Stimulated activated naive CD8-positive, alpha-beta T cell treated with anti-CD3 and anti-CD28 coated beads, Interleukin-15, amount 100 ng/mL, for 72 hours (primary cell): ENCODE measurements around the gene CLDN4.
A peak's percentile ranks its signal among the peaks of the same experiment; 100 is the strongest.
"Not testable (repeated sequence)": the region's sequence is repeated elsewhere in the genome, so short reads cannot be mapped to it uniquely, and the experiment has no call there.

Experiments used
- ATAC-seq: fragments of 150-1000 bp; cut with Tn5 transposase; 2 replicates; pipeline ENCODE4 v1.10.0; 2021; ENCODE audit warnings: mild to moderate bottlenecking, moderate library complexity
- DNase-seq, 2 donors: peaks; one replicate each; pipeline ENCODE4 v3.0.0; 2021 to 2022
- H3K27ac Mint-ChIP-seq, 2 donors: one replicate each; pipeline ENCODE4 v1.8.0; 2022; ENCODE audit warnings: mild to moderate bottlenecking in 2 of 2, mixed read lengths in 2 of 2, moderate library complexity in 2 of 2
- H3K27me3 Mint-ChIP-seq: one replicate; pipeline ENCODE4 v1.8.0; 2022; ENCODE audit warnings: mixed read lengths
- H3K4me1 Mint-ChIP-seq: one replicate; pipeline ENCODE4 v1.8.0; 2022; ENCODE audit warnings: mild to moderate bottlenecking, mixed read lengths
- H3K4me3 Mint-ChIP-seq, 2 donors: one replicate each; pipeline ENCODE4 v1.8.0; 2022; ENCODE audit warnings: mild to moderate bottlenecking in 2 of 2, mixed read lengths in 2 of 2, moderate library complexity in 1 of 2
- H3K9me3 Mint-ChIP-seq, 2 donors: one replicate each; pipeline ENCODE4 v1.8.0; 2022; ENCODE audit warnings: mixed read lengths in 2 of 2

Gene CLDN4

DNA sequence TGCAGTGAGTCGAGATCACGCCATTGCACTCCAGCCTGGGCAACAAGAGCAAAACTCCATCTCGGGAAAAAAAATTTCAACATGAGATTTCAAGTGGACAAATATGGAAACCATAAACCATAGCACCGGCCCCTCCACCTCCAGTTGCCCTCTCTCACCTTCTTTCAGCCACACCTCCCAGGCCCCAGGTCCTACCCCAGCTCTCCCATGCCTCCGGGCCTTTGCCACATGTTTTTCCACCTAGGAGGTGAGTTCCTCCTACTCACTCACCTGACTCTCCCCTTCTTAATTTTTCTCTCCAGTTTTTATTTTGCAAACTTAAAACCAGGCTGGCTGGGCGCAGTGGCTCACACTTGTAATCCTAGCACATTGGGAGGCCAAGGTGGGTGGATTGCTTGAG is 13.7 kb upstream of the CLDN4 start:
- Mint-ChIP-seq H3K27me3 (no peaks in the 10 kb centered on the region), H3K4me1 (no peaks in the 10 kb centered on the region), H3K4me3 (no peak overlapping the region), H3K9me3 (no peaks in the 10 kb centered on the region), H3K27ac (no peak overlapping the region)
- DNase-seq (no peak), ATAC-seq (no peak)

DNA sequence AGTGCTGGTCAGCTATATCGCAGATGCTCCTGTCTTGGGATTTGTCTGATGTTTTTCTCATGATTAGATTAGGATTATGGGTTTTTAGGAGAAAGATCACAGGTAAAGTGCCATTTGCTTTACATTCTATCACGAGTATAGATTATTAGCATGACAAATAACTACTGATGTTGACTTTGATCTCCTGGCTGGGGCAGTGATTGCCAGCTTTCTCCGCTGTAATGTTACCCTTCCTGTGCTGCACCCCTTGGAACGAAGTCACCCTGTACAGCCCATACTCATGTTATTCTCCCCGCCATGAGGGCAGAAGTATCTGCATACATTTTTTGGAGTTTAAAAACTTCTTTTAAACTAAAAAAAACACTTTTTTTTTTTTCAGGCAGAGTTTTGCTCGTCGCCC is 10.8 kb upstream of the CLDN4 start:
- Mint-ChIP-seq H3K4me1 (no peaks in the 10 kb centered on the region), H3K9me3 (no peaks in the 10 kb centered on the region), H3K4me3 (no peak overlapping the region), H3K27ac (no peak overlapping the region), H3K27me3 (no peaks in the 10 kb centered on the region)
- DNase-seq (no peak), ATAC-seq (no peak)

DNA sequence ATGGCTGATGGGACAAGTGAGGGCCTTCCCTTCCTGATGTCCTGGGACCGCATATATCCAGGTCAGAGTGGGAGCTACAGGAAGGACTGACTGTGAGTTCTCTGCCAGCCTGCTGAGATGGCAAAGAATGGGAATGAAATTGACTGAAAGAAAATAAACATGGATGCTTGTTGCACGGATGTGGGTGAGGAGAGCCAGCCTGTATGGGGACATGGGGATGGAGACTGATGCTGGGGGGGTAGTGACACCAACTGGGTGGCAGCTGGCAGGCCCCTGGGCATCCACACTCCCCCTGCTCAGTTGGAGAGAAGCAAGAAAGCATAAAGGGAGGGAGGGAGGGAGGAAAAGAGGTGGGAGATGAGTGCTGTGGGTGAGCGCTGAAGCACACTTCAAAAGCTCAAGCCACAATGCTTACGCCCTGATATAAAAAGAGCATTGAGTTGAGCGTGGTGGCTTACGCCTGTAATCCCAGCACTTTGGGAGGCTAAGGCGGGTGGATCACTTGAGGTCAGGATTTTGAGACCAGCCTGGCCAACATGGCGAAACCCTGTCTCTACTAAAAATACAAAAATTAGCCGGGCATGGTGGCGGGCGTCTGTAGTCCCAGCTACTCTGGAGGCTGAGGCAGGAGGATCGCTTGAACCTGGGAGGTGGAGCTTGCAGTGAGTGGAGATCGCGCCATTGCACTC is 9.1 kb upstream of the CLDN4 start:
- H3K27me3 Mint-ChIP-seq, H3K27ac Mint-ChIP-seq, H3K9me3 Mint-ChIP-seq, H3K4me3 Mint-ChIP-seq, H3K4me1 Mint-ChIP-seq, ATAC-seq, DNase-seq: not testable (repeated sequence)

DNA sequence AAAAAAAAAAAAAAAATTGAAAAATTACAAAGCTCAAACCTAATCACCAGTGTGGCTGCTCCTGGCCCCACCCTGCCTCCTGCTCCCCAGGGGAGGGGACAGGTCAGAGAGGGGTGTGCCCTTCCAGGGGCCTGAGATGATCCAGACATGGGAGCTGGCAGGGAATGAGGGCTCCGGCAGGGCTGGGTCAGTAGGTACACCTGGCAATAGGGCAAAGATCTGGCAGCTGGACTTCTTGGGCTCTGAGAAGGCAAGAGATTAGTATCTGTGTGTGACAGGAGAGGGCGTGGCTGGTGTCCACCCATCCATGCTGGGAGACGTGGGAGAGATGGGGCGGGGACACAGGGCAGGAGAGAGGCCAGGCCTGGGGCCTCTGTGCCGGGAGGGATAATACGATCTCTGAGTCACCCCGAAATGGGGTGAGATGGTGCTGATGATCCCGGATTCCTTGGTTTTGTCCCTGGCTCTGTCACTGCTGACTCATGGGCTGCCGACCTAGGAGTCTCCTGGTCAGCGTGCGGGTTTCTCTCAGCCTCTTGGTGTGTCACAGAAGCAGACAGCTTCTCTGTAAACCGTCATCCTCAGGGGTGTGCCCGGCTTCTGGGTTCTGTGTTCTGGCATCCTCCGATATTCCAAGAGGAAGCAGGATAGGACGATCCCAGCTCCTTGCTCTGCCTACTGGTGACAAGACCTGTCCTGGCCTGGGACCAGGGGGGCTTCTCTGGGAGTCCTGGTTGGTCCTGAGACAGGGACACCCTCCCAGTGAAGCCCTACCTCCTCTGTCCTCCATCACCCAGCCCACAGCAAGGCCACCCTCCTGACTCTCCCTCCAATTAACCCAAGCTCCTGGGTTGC is 8.2 kb upstream of the CLDN4 start:
- H3K27me3 Mint-ChIP-seq = peaks cover 18% of the 10 kb centered on the region
- H3K4me1 Mint-ChIP-seq = peaks cover 11% of the 10 kb centered on the region
- no peak overlapping the region for H3K4me3 Mint-ChIP-seq
- ATAC-seq (no peak), DNase-seq (no peak)
- H3K27ac Mint-ChIP-seq = no peak overlapping the region
- H3K9me3 Mint-ChIP-seq = no peaks in the 10 kb centered on the region

DNA sequence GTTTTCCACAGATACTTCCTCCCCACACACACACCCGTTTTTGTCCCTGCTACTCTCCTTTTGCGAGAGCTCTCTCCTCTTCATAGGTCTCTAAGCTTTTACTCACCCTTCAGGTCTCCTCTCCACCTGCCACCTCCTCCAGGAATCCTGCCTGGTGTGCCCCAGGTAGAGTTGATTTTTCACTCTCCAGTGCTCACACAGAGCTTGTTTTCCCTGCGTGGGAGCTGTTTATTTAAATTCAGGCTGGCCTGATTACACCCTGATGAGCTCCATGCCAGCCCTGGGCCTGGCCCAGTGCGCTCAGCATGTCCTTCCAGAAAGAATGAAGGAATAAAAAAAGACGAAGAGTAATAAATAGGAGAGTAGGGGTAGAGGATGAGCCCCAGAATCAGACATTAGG is 7.5 kb upstream of the CLDN4 start:
- ATAC-seq = no peak
- Mint-ChIP-seq H3K4me3 (no peak overlapping the region), H3K4me1 (peaks cover 18% of the 10 kb centered on the region), H3K27ac (no peak overlapping the region), H3K27me3 (peaks cover 23% of the 10 kb centered on the region), H3K9me3 (no peaks in the 10 kb centered on the region)
- DNase-seq = no peak

DNA sequence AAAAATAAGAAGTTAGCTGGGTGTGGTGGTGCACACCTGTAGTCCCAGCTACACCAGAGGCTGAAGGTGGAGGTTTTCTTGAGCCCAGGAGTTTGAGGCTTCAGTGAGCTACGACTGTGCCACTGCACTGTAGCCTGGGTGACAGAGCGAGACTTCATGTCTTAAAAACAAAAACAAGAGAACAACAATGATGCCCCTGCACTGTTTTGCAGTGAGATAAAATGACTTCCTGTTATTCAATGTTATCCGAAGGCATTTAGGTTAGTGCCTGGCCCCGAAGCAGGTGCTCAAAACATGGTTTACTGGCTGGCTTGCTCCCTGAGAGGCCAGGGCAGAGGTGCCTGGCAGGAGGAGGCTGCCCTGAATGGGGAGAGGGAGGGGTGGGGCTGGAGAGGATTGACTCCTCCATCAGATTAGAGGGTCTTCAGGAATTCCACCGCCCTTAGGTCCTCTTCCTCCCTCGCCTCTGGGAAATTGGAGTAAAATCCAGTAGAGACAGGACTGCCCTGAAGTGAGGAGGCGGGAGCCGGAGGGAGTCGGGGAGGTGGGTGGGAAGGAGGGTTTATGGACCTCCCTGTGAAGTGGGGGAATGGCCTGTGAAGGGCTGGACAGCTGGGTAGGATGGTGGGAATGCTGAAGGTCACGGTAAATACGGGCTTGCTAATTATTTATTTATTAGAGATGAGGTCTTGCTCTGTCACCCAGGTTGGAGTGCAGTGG is 6.8 kb upstream of the CLDN4 start:
- H3K27me3 Mint-ChIP-seq = peaks cover 28% of the 10 kb centered on the region

DNA sequence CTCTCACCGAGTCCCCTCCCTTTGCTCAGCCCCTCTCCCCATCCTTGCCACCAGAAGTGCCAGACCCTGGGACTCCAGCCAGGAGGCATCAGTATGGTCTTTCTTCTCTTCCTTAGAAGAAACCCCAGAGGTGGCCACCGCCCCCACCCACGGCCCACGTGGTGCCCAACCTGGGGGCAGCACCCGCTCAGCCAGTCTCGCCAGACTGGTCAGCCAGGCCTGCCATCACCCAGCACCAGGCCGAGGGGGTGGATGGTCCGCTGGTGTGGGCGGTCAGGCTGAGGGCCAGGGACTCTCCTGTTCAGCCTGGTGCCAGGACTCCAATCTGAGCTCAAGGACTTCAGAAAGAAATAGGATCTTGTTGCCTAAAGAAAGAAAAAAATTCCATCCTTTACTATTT is 5.8 kb upstream of the CLDN4 start:
- no peak for ATAC-seq
- no peak for DNase-seq
- peaks cover 33% of the 10 kb centered on the region for H3K4me1 Mint-ChIP-seq
- peaks cover 38% of the 10 kb centered on the region for H3K27me3 Mint-ChIP-seq
- H3K4me3 Mint-ChIP-seq = no peak overlapping the region
- no peak overlapping the region for H3K27ac Mint-ChIP-seq
- H3K9me3 Mint-ChIP-seq = no peaks in the 10 kb centered on the region

More for the DNA sequence above, 6.8 kb upstream of the CLDN4 start:
- peaks cover 26% of the 10 kb centered on the region for H3K4me1 Mint-ChIP-seq
- H3K27ac Mint-ChIP-seq = no peak overlapping the region
- ATAC-seq = no peak
- no peak overlapping the region for H3K4me3 Mint-ChIP-seq
- no peak for DNase-seq
- H3K9me3 Mint-ChIP-seq = no peaks in the 10 kb centered on the region

DNA sequence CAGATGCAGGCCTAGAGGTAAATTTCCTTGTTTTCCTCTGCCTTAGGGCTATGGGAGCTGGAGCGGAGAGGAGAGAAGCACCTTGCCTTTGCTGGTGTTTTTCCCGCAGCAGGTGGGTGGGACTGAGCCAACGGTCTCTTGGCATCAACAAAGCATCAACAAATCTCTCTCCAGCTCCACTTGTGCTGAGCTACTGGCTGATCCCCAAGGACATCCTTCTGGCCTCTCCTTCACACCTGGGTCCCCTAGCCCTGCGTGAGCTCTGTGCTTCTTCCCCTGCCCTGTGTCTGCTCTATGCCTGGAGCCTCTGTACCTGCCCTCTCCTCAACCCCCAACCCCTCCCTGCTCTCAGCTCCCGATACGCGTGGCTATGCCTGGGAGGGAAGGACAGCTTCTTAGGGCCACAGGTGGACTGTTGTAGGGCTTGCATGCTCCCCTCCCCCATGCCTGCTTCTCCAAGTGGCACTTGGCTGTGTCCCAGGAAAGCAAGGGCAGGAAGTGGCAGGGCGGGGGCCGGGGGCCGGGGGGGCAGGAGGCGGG is 3.2 kb upstream of the CLDN4 start:
- peak overlapping the region in 1 of 2 donors; percentile 45 for H3K27ac Mint-ChIP-seq
- DNase-seq = no peak

DNA sequence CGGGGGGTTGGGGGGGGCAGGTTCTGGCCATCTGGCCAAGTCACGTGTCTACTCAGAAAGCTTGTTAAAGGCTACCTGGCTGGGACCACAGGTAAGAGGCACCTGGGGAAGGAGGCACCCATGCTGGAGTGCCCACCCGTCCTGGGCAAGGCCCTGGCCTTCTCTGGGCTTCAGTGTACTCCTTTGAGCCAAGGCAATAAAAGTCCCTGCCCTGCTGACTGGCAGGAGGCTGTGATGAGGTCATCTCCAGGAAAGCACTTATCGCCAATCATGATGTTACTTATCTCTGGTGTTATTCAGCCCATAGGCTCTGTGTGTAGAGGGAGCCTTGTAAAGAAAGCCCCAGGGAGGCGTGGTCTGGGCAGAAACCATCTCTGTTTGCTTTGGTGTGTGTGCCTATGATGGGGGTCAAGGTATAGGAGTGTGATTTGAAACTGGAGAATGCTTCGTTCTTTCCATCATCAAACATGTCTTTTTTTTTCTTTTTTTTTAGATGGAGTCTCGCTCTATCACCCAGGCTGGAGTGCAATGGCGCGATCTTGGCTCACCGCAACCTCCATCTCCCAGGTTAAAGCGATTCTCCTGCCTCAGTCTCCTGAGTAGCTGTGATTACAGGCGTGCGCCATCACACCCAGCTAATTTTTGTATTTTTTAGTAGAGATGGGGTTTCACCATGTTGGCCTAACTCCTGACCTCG is 2.5 kb upstream of the CLDN4 start:
- H3K9me3 Mint-ChIP-seq = no peaks in the 10 kb centered on the region
- peak overlapping the region; percentile 30 to 44 for H3K4me3 Mint-ChIP-seq

More for the DNA sequence above, 3.2 kb upstream of the CLDN4 start:
- Mint-ChIP-seq H3K4me3 (peak overlapping the region in 1 of 2 donors; percentile 29), H3K27me3 (peaks cover 41% of the 10 kb centered on the region), H3K9me3 (no peaks in the 10 kb centered on the region), H3K4me1 (peaks cover 33% of the 10 kb centered on the region)
- peak; percentile 29 for ATAC-seq

DNA sequence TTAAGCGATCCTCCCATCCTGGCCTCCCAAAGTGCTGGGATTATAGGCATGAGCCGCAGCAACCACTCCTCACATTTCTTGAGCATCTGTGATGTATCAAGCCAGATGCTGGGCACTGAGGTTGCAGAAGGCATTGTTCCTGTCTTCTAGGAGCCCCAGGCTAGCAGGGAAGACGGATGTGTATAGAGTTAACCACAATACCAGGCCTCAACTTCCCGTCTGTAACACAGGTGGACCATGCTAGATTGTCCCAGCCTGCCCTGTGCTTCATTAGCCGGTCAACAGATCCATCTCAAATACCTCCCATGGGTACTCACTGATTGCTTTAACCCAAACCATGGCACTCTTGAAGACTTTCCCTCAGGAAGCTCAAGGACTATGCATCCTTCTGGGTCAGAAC is 1.8 kb upstream of the CLDN4 start:
- H3K9me3 Mint-ChIP-seq = no peaks in the 10 kb centered on the region
- ATAC-seq = no peak
- peaks cover 41% of the 10 kb centered on the region for H3K27me3 Mint-ChIP-seq
- DNase-seq = no peak
- H3K4me3 Mint-ChIP-seq = no peak overlapping the region
- no peak overlapping the region for H3K27ac Mint-ChIP-seq
- H3K4me1 Mint-ChIP-seq = peaks cover 33% of the 10 kb centered on the region

More for the DNA sequence above, 2.5 kb upstream of the CLDN4 start:
- peak in 1 of 2 donors; percentile 33 for DNase-seq
- peaks cover 41% of the 10 kb centered on the region for H3K27me3 Mint-ChIP-seq
- peak overlapping the region in 1 of 2 donors; percentile 47 for H3K27ac Mint-ChIP-seq
- ATAC-seq = peak; percentile 87
- peaks cover 33% of the 10 kb centered on the region for H3K4me1 Mint-ChIP-seq

DNA sequence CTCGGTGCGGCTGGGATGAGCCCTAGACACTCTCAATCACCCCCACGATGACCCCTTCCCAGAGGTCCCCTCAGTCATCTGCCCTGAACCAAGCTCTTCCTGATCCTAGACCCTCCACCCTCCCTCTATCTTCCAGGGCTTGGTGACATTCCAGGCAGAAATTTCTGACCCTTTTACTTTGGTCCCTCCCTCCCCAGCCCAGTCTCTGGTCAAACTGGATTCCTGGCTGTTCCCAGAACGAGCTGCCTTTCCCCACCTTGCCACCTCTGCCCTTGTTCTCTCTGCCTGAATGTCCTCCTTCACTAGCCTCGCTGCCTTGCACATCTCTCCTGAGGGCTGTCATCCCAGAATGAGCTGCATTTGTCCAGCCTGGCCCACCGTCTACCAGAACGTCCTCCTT is 1.3 kb upstream of the CLDN4 start:
- H3K9me3 Mint-ChIP-seq = no peaks in the 10 kb centered on the region
- H3K4me1 Mint-ChIP-seq = peaks cover 33% of the 10 kb centered on the region
- DNase-seq = no peak
- no peak overlapping the region for H3K4me3 Mint-ChIP-seq
- H3K27ac Mint-ChIP-seq = no peak overlapping the region
- no peak for ATAC-seq
- peaks cover 41% of the 10 kb centered on the region for H3K27me3 Mint-ChIP-seq

DNA sequence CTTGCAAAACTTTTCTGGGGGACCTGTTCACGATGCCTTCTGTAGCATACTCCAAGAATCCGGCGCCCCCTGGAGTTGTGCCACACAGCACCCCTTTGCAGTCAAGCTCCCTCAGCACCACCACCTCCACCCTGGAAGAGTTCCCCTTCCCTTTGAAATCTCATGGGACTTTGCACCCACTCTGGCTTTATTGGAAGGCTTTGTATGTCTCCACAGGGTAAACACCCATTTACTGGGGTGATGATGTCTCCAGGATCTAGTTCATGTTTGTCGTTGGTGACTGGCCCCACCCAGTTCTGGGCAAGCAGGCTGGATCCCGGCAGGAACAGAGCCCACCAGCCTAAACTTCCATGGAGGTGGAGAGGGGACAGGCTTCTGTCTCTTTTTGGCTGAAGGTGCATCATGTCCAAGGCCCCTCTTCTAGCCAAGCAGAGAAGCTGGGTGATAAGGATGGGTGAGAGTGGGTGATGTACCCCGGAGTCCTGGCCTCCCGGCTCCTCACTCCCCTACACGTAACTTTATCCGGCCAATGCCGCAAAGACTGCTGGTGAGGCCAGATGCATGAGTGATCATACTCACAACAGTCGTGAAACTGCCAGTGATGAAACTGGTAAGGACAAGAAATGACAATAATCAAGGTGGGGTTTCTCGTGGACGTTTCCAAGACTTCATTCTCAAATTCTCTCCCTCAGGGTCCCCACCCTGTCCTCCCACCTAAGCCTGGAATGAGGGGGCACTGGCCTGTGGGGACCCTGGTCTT is 695 bp upstream of the CLDN4 start:
- ATAC-seq (no peak), DNase-seq (no peak)
- peak overlapping the region in 1 of 2 donors; percentile 17 for H3K27ac Mint-ChIP-seq
- H3K4me1 Mint-ChIP-seq = peaks cover 33% of the 10 kb centered on the region
- H3K27me3 Mint-ChIP-seq = peaks cover 41% of the 10 kb centered on the region
- H3K4me3 Mint-ChIP-seq = no peak overlapping the region
- no peaks in the 10 kb centered on the region for H3K9me3 Mint-ChIP-seq

DNA sequence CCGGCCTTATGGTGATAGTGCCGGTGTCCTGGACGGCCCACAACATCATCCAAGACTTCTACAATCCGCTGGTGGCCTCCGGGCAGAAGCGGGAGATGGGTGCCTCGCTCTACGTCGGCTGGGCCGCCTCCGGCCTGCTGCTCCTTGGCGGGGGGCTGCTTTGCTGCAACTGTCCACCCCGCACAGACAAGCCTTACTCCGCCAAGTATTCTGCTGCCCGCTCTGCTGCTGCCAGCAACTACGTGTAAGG is 713 bp downstream of the CLDN4 start:
- Mint-ChIP-seq H3K4me1 (peaks cover 33% of the 10 kb centered on the region), H3K9me3 (no peaks in the 10 kb centered on the region), H3K27me3 (peaks cover 34% of the 10 kb centered on the region), H3K4me3 (no peak overlapping the region), H3K27ac (no peak overlapping the region)
- DNase-seq (no peak), ATAC-seq (no peak)

DNA sequence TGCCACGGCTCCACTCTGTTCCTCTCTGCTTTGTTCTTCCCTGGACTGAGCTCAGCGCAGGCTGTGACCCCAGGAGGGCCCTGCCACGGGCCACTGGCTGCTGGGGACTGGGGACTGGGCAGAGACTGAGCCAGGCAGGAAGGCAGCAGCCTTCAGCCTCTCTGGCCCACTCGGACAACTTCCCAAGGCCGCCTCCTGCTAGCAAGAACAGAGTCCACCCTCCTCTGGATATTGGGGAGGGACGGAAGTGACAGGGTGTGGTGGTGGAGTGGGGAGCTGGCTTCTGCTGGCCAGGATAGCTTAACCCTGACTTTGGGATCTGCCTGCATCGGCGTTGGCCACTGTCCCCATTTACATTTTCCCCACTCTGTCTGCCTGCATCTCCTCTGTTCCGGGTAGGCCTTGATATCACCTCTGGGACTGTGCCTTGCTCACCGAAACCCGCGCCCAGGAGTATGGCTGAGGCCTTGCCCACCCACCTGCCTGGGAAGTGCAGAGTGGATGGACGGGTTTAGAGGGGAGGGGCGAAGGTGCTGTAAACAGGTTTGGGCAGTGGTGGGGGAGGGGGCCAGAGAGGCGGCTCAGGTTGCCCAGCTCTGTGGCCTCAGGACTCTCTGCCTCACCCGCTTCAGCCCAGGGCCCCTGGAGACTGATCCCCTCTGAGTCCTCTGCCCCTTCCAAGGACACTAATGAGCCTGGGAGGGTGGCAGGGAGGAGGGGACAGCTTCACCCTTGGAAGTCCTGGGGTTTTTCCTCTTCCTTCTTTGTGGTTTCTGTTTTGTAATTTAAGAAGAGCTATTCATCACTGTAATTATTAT is 1.2 kb downstream of the CLDN4 start:
- no peak overlapping the region for H3K27ac Mint-ChIP-seq
- no peak for DNase-seq
- no peak overlapping the region for H3K4me3 Mint-ChIP-seq
- ATAC-seq = no peak
- H3K9me3 Mint-ChIP-seq = no peaks in the 10 kb centered on the region
- peaks cover 28% of the 10 kb centered on the region for H3K4me1 Mint-ChIP-seq
- peaks cover 28% of the 10 kb centered on the region for H3K27me3 Mint-ChIP-seq
